BLaER1 treated with 17β-estradiol and CSF1 and Interleukin-3, amounts not matched to agents 10 nM and 100 nM (cell line): Measurements from ENCODE around the gene TSPOAP1.

Experiments used
- H3K27ac ChIP-seq, 11 experiments: shearing (Covaris generic); formaldehyde crosslinking; 2 replicates each; pipeline ENCODE4 v1.8.1; 2022
- H3K27me3 ChIP-seq, 11 experiments: shearing (Covaris generic); formaldehyde crosslinking; 2 replicates each; pipeline ENCODE4 v1.8.1; 2022
- H3K36me3 ChIP-seq, 11 experiments: shearing (Covaris generic); formaldehyde crosslinking; 2 replicates each; pipeline ENCODE4 v1.8.1; 2022
- H3K4me1 ChIP-seq, 10 experiments: shearing (Covaris generic); formaldehyde crosslinking; 2 replicates each; pipeline ENCODE4 v1.8.1; 2022
- H3K4me2 ChIP-seq, 11 experiments: shearing (Covaris generic); formaldehyde crosslinking; 2 replicates each; pipeline ENCODE4 v1.8.1; 2022
- H3K4me3 ChIP-seq, 10 experiments: shearing (Covaris generic); formaldehyde crosslinking; 2 replicates each; pipeline ENCODE4 v1.8.1; 2022
- H3K9ac ChIP-seq, 11 experiments: shearing (Covaris generic); formaldehyde crosslinking; 2 replicates each; pipeline ENCODE4 v1.8.1; 2022
- H3K9me3 ChIP-seq, 11 experiments: shearing (Covaris generic); formaldehyde crosslinking; replicated peaks in 1 of 11; 2 replicates each; pipeline ENCODE4 v1.8.1; 2022
- H4K20me1 ChIP-seq, 11 experiments: shearing (Covaris generic); formaldehyde crosslinking; 2 replicates each; pipeline ENCODE4 v1.8.1; 2022
- Cebpa-rat ChIP-seq, 11 experiments: shearing (Covaris generic); IDR thresholded peaks; 2 replicates each; pipeline ENCODE4 v1.8.1; 2022

Gene TSPOAP1

DNA sequence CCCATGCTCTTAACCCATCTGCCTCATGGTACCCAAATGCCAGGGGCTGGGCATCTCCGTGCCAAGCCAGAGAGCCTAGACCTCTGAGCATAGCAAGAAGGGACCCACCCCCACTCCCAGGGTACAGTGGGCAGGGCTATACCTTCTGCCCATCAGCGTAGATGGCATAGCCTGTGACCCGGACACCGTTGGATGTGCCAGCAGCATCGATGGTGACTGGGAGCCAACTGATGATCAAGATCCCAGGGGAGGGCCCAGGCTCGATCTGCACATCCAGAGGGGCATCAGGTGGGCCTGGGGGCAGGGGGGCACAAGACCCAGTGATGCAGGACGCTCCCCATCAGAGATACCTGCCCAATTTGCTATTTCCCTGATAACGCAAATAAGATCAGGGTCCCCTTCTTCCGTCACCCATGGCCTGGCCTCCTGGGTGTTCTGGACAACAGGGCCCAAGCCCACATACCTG lies 17.1 kb downstream of the TSPOAP1 start:
- H3K9ac ChIP-seq, result no peak overlapping the region
- no peak overlapping the region; a peak in 1 of 22 replicates for H3K27ac ChIP-seq
- H4K20me1 ChIP-seq, result peaks cover 0 to 11% (median 0%) of the 10 kb centered on the region in 11 experiments; a peak in 1 of 22 replicates
- peaks cover 0 to 42% (median 26%) of the 10 kb centered on the region in 10 experiments; a peak in 18 of 20 replicates for H3K4me1 ChIP-seq
- H3K9me3 ChIP-seq, result no peaks in the 10 kb centered on the region
- H3K36me3 ChIP-seq, result peaks cover 0 to 95% (median 73%) of the 10 kb centered on the region in 11 experiments; a peak in 20 of 22 replicates
- H3K27me3 ChIP-seq, result no peaks in the 10 kb centered on the region
- no peak for TF ChIP-seq Cebpa-rat (IDR thresholded peaks at IDR 0.05)
- H3K4me3 ChIP-seq, result no peak overlapping the region
- no peak overlapping the region for H3K4me2 ChIP-seq

GRCh38 chr17:58310511-58311428 lies 17.8 kb downstream of the TSPOAP1 start:
- Histone ChIP-seq H3K4me1 (peaks cover 0 to 35% (median 22%) of the 10 kb centered on the region in 10 experiments; a peak in 16 of 20 replicates), H4K20me1 (peaks cover 0 to 11% (median 0%) of the 10 kb centered on the region in 11 experiments; a peak in 1 of 22 replicates), H3K9me3 (no peaks in the 10 kb centered on the region), H3K4me2 (no peak overlapping the region), H3K27ac (peak overlapping the region in 3 of 11 experiments; percentile 2 to 51 (median 25); a peak in 2 of 22 replicates), H3K27me3 (no peaks in the 10 kb centered on the region), H3K4me3 (no peak overlapping the region), H3K36me3 (peaks cover 0 to 95% (median 69%) of the 10 kb centered on the region in 11 experiments; a peak in 20 of 22 replicates), H3K9ac (peak overlapping the region in 1 of 11 experiments; percentile 29; a peak in 2 of 22 replicates)
- TF ChIP-seq Cebpa-rat (IDR thresholded peaks at IDR 0.05), result no peak

- Histone ChIP-seq H3K9me3 (no peaks in the 10 kb centered on the region), H3K4me3 (no peak overlapping the region), H3K27ac (peak overlapping the region in 7 of 11 experiments; percentile 1 to 51 (median 26); a peak in 6 of 22 replicates), H3K4me2 (peak overlapping the region in 1 of 11 experiments; percentile 5; a peak in 1 of 22 replicates), H3K4me1 (peaks cover 0 to 30% (median 19%) of the 10 kb centered on the region in 10 experiments; a peak in 17 of 20 replicates), H3K27me3 (no peaks in the 10 kb centered on the region), H4K20me1 (peaks cover 0 to 11% (median 0%) of the 10 kb centered on the region in 11 experiments; a peak in 1 of 22 replicates), H3K36me3 (peaks cover 0 to 95% (median 66%) of the 10 kb centered on the region in 11 experiments; a peak in 20 of 22 replicates), H3K9ac (peak overlapping the region in 2 of 11 experiments; percentile 29 to 34; a peak in 1 of 22 replicates)
- no peak for TF ChIP-seq Cebpa-rat (IDR thresholded peaks at IDR 0.05)
Measured at GRCh38 chr17:58309918-58310259, 18.7 kb downstream of the TSPOAP1 start.

GRCh38 chr17:58308985-58309917 lies 19.3 kb downstream of the TSPOAP1 start:
- TF ChIP-seq Cebpa-rat (IDR thresholded peaks at IDR 0.05), result no peak
- Histone ChIP-seq H3K36me3 (peaks cover 0 to 93% (median 65%) of the 10 kb centered on the region in 11 experiments; a peak in 20 of 22 replicates), H3K4me2 (peak overlapping the region in 1 of 11 experiments; percentile 5; a peak in 1 of 22 replicates), H3K9me3 (no peaks in the 10 kb centered on the region), H3K4me1 (peaks cover 6 to 30% (median 19%) of the 10 kb centered on the region in 10 experiments; a peak in 19 of 20 replicates), H3K27ac (peak overlapping the region in 6 of 11 experiments; percentile 18 to 51 (median 28); a peak in 11 of 22 replicates), H3K9ac (peak overlapping the region in 6 of 11 experiments; percentile 9 to 34 (median 23); a peak in 4 of 22 replicates), H3K27me3 (no peaks in the 10 kb centered on the region), H3K4me3 (no peak overlapping the region), H4K20me1 (peaks cover 0 to 11% (median 0%) of the 10 kb centered on the region in 11 experiments; a peak in 1 of 22 replicates)

DNA sequence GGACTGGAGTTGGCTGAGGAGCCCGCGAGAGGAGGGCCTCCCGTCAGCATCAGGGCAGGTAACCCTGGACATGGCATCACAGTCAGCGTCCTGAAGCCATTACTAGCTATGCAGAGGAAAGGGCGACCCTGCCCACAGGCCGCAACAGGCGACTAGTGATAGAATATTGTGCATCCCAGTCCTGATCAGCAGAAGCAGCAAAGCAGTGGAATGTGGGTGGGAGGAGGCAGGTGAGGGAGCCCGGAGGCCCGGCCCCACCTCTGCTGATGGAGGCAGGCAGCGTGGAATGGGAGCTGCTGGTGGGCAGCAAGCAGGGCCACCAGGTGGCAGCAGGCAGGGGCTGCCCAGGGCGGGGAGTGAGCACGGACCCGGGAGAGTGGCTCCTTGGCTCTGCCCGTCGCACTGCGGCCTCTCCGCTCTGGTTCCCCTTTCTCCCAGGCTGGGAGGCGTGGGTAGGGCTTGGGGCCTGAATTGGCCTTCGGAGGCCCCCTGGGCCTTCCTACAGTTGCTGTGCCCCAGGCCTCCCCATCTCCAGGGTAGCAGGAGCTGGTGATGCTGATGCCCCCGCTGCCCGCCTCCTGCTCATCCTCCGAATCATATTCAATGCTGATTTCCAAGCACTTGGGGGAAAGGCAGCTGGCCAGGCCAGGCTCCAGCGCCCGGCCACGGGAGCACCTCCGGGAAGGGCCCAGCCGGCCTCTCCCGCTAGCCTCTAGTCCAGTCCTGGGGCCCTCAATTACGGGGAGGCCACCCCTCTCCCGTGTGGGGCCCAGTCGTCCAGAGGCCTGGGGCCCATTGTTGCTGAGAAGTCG lies 20.2 kb downstream of the TSPOAP1 start:
- Histone ChIP-seq H3K27me3 (no peaks in the 10 kb centered on the region), H3K27ac (peak overlapping the region in 6 of 11 experiments; percentile 5 to 51 (median 26); a peak in 9 of 22 replicates), H3K9me3 (no peaks in the 10 kb centered on the region), H4K20me1 (peaks cover 0 to 11% (median 0%) of the 10 kb centered on the region in 11 experiments; a peak in 1 of 22 replicates), H3K4me2 (no peak overlapping the region), H3K4me1 (peaks cover 14 to 30% (median 19%) of the 10 kb centered on the region in 10 experiments), H3K4me3 (no peak overlapping the region), H3K36me3 (peaks cover 0 to 85% (median 65%) of the 10 kb centered on the region in 11 experiments; a peak in 20 of 22 replicates), H3K9ac (peak overlapping the region in 3 of 11 experiments; percentile 9 to 23 (median 17); a peak in 1 of 22 replicates)
- TF ChIP-seq Cebpa-rat (IDR thresholded peaks at IDR 0.05), result no peak

DNA sequence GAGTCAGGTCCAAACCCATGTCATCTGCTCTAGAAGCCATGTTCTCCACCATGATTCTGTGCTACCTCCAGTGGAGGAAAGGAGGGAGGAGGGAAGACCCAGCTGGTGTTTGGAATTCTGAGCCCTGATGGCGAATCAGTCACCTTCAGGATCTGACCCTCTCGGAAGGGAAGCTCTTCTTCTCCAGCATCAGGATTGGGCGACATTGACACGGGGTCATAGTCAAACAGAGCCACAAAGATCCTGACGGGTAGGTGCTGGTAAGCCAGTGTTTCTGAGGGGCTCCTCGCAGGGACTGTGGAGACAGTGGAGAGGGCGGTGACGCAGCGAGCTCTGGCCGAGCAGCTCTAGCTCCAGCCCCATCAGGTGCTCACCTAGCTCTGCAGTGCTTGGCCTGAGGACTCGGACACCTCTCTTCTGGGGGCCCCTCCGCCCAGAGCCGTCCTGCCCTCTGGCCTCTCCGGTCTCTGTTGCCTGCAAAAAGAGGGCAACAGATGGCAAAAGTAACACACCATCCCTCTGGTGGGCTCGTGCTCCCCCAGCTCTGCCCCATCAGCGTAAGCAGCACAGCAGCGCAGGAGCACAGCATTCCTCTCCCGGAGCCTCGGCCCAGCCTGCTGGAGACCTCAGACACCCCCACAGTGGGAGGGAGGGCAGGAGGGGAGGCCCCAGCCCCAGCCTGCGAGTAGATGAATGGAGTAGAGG lies 21.0 kb downstream of the TSPOAP1 start:
- TF ChIP-seq Cebpa-rat (IDR thresholded peaks at IDR 0.05), result no peak
- Histone ChIP-seq H3K9me3 (no peaks in the 10 kb centered on the region), H3K4me1 (peaks cover 21 to 38% (median 25%) of the 10 kb centered on the region in 10 experiments), H3K4me2 (no peak overlapping the region), H3K27me3 (no peaks in the 10 kb centered on the region), H3K27ac (peak overlapping the region in 4 of 11 experiments; percentile 5 to 29 (median 24); a peak in 4 of 22 replicates), H3K36me3 (peaks cover 0 to 86% (median 65%) of the 10 kb centered on the region in 11 experiments; a peak in 20 of 22 replicates), H4K20me1 (peaks cover 0 to 11% (median 0%) of the 10 kb centered on the region in 11 experiments; a peak in 1 of 22 replicates), H3K4me3 (no peak overlapping the region), H3K9ac (no peak overlapping the region; a peak in 1 of 22 replicates)
